GM10248 (cell line): ENCODE data around the gene CPLANE1.

Source experiments
- CTCF ChIA-PET: fragments of 300-600 bp; sonication (Branson Sonifier 250); formaldehyde crosslinking; extraction: SDS; loops from one replicate; lab custom pipeline; 2021; ENCODE audit warnings: antibody characterized with exemption; lab: Yijun Ruan, JAX
- POLR2A ChIA-PET: fragments of 350-650 bp; sonication (Branson Sonifier 250); formaldehyde crosslinking; extraction: SDS; loops from one replicate; lab custom pipeline; 2020; ENCODE audit warnings: antibody characterized with exemption; lab: Yijun Ruan, JAX
- DNase-seq: peaks from one replicate; pipeline ENCODE4 v3.0.0; 2012; ENCODE audit errors: extremely low spot score
- TF ChIP-seq, protein P1 (sequence below): IDR thresholded peaks from 2 replicates; pipeline ENCODE4 v1.5.1; 2012; ENCODE audit warnings: mild to moderate bottlenecking, low read depth; ENCODE audit errors: extremely low read depth, missing control alignments, control extremely low read depth

Gene CPLANE1

DNA sequence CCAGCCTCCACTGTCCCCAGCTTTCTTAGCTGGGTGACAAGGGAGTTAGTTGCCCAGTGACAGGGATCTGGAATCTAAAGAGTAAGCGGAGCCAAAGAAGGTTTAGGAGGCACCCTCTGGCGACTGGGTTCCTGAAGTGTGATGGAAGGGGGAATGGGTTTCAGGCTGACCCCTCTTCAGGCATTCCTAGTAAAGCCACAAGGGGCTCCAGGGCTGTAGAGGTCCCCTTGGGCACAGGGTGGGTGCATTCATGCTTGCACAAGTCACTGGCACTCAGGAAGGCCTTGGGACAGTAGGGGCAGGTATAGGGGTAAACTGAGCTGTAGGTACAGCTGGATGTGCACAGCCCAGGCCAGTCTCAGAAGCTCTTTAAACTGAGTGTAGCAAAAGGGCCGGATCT is 74.2 kb downstream of the CPLANE1 start:
- ChIA-PET CTCF (interaction anchor here (1.0 to 2.1 kb wide), 2 partner anchors 10 to 22 kb away, joined by 3 to 5 read pairs; no protein-coding TSS in a partner anchor), POLR2A (no interaction called here)
- TF ChIP-seq, protein P1, sequence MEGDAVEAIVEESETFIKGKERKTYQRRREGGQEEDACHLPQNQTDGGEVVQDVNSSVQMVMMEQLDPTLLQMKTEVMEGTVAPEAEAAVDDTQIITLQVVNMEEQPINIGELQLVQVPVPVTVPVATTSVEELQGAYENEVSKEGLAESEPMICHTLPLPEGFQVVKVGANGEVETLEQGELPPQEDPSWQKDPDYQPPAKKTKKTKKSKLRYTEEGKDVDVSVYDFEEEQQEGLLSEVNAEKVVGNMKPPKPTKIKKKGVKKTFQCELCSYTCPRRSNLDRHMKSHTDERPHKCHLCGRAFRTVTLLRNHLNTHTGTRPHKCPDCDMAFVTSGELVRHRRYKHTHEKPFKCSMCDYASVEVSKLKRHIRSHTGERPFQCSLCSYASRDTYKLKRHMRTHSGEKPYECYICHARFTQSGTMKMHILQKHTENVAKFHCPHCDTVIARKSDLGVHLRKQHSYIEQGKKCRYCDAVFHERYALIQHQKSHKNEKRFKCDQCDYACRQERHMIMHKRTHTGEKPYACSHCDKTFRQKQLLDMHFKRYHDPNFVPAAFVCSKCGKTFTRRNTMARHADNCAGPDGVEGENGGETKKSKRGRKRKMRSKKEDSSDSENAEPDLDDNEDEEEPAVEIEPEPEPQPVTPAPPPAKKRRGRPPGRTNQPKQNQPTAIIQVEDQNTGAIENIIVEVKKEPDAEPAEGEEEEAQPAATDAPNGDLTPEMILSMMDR, result no peak
- DNase-seq, result no peak

DNA sequence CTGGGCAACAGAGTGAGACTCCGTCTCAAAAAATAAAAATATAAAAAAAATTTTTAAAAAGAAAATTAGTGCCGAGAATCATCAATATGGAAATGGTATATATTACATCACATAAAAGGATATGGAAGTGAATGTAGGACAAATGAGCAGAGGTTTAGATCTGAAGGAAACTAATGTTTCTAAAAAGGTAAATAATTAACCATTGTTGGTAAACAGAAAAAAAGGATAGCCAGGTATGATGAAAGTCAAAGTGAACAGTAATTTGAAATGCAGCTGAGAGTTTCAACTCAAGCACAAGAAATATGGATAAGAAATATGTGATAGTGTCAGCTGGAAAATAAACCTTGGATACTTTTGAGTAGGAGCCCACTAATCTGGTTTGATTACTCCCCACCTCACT is 76.2 kb downstream of the CPLANE1 start:
- CTCF ChIA-PET, result interaction anchor here (1.0 kb wide), 1 partner anchor 8 kb away, joined by 3 read pairs; no protein-coding TSS in a partner anchor
- POLR2A ChIA-PET, result no interaction called here
- no peak for DNase-seq
- TF ChIP-seq, protein P1, result no peak

DNA sequence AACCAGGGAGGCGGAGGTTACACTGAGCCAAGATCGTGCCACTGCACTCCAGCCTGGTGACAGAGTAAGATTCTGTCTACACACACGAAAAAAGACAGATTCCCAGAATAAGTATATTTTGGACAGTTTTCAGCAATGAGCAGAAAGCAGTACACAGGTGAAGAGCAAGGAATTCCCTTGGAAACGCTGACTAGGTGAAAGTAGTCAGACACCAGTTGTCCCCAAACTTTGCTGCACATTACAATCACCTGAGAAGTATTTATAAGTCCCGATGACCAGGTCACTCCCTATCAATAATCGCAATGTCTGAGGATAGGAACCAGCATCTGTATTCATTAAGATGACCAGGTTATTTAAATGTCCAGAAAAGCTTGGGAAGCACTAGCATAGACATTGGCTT is 78.3 kb downstream of the CPLANE1 start:
- ChIA-PET POLR2A (no interaction called here), CTCF (no interaction called here)
- DNase-seq, result no peak
- TF ChIP-seq, protein P1, result no peak

DNA sequence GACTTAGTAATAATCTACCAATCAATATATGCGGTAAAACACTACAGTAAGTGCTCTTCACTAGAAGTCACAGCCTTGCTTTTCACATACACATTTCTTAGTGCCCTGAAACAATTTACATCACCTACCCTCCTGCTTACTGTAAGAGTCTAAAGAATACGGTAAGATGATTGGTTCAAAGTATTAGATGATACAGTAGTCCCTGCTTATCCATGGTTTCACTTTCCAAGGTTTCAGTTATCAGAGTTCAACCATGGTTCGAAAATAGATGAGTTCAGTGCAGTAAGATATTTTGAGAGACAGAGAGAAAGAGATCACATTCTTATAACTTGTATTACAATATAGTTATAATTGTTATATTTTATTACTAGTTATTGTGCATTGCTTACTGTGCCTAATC is 83.0 kb downstream of the CPLANE1 start:
- no peak for DNase-seq
- POLR2A ChIA-PET, result no interaction called here
- TF ChIP-seq, protein P1, result no peak
- CTCF ChIA-PET, result no interaction called here

DNA sequence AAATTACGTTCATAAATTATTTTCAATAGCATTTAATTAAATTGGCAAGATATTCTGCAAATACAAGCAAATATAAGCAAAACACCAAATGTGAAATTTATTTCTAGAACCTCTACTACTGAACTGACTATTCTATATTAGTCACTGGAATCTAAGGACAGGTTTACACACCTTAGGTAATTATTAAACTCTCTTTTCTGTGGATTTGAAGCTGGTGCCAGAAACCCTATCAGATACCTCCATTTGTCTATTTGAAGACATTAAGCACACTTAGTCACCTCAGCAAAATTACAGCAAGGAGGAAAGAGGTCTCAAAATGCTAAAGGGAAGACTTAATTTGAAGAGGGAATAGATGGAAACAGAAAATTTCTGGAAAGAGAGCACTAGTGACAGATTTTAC is 83.4 kb downstream of the CPLANE1 start:
- CTCF ChIA-PET, result interaction anchor here (0.8 to 2.5 kb wide), 3 partner anchors 9 to 15 kb away, joined by 3 to 8 read pairs (median 3); no protein-coding TSS in a partner anchor
- POLR2A ChIA-PET, result no interaction called here
- TF ChIP-seq, protein P1, result no peak
- no peak for DNase-seq

DNA sequence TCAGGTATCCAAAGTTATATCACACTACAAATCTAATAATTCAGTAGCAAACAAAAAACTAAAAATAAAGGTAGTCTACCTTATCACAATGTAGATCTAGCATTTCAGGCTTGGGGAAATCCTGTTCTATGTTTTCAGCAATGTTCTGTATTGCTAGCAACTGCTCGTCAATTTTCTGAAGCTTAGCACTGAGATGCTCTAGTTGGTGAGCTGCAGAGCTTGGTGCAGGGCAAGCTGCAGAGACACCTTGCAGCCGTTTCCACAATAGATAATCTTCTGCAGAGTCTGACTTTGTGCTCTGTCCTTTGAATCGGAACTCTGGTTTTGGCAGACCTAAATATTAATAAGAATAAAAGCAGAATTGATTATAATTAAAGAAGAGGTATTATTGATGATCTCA is 95.5 kb downstream of the CPLANE1 start:
- POLR2A ChIA-PET, result no interaction called here
- CTCF ChIA-PET, result no interaction called here
- no peak for DNase-seq
- TF ChIP-seq, protein P1, result no peak
